CD1c-positive myeloid dendritic cell (primary cell): ENCODE results near the gene FEV.

ENCODE experiments used
- DNase-seq: peaks from one replicate; pipeline ENCODE4 v3.0.0-alpha.2; 2016; ENCODE audit errors: extremely low spot score

The FEV gene

DNA sequence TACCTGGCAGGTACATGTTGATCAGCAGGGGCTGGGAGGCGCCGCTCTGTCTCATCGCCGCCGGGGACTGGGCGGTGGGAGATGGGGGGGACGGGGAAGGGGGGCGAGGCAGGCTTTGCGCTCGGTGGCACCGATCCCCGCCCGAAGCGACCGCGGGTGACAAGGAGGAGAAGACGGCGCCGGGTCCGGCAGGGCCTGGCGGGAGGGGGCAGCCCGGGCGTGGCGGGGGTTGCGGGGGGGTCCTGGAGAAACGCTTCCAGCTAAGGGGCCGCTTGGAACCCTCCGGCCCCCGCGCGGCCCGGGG lies at the start of gene FEV:
TSS of gene FEV (minus strand) at position 164 of the 304 bp plus-strand sequence. CDS start at position 55, 109 bp downstream.
- no peak for DNase-seq

DNA sequence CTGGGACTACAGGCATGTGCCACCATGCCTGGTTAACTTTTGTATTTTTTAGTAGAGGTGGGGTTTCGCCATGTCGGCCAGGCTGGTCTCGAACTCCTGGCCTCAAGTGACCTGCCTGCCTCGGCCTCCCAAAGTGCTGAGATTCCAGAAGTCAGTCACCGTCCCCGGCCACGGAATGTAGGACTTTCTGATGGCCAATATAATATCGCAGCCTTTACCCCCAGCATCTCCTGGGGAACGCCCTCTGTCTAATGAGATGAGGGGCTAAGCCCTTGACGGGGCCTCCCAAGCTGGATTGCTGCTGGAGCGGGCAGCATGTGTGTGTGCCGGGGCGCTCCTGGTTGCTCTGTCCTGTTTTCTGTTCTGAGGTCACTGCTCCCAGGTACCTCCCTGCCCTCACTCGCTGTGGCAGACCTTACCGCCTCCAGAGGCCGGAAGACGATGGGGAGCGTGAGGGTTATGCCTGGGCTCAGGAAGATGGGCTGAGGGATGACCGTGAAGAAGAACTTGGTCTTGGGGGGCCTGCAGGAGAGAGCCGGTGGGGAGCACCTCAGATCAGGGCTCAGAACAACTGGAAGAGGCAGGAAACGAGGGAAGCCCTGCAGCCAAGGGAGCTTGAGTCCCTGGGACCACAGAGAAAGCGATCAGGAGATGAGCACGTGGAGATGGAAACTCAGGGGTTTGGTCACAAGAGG lies 47.2 kb upstream of the FEV start:
- DNase-seq: no peak

DNA sequence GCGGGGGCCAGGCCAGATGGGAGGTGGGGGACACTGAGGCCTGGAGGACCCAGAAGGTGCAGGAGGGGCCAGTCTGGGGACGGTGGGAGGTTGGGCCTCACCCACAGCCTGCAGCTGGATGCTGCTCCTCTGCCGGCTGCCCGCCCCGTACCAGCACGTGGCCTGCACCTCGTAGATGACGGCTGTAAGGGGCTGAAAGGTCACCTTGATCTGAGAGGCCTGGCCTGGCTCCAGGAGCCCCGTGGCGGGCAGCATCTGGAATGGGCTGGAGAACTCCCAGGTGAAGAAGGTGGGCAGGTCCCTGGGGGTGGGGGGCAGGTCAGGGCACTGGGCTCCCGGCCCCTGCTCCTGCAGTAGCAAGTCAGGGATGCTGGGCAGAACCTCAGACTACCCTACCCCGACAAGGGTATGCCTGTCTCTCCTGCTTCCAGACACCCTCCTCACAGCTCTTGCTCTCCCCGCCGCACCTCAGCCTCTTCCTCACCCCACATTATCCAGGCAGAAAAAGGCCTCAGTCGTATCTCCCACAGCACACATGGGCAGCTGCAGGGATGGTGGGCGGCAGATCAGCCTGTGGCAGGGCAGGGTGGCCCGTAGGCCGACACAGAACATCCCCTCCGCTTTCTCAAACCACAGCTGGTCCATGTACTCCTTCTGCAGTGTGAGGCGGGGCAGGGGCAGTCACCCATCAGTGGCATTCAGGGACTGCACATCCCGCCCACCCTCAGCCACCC lies 46.2 kb upstream of the FEV start:
- DNase-seq: no peak

DNA sequence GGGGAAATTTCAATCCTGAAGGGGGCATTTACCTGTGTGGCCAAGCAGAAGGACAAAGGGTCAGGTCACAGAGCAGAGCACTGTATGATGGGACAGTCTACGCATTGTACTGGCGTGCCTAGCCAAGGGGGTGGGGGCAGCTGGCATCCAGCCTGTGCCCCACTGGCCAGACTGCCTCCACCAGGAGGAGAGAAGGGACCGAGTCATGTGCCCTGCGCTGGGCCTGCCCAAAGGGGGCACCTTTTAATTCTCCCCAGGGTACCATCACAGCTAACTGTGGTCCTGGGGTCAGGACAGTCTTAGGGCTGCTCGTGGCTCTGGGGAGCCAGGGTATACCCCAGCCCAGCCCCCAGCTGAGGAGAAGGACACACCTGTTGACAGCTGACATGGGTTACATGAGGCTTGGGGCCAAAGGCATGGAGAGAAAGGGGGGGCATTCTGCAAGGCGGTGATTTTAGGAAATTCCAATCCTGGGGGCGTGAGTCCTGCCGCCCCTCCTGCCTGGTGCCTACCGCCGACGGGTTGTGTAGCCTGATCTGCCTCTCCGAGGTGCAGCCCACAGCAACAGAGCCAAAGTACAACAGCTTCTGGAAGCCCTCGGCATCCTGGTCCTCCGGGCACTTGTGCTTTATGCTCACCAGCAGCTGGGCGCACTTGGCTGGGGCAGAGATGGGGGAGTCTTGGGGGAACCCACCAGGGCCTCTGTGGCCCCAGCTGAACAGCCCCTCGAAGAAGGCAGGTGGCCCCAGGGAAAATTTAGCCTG lies 45.4 kb upstream of the FEV start:
- DNase-seq: no peak

DNA sequence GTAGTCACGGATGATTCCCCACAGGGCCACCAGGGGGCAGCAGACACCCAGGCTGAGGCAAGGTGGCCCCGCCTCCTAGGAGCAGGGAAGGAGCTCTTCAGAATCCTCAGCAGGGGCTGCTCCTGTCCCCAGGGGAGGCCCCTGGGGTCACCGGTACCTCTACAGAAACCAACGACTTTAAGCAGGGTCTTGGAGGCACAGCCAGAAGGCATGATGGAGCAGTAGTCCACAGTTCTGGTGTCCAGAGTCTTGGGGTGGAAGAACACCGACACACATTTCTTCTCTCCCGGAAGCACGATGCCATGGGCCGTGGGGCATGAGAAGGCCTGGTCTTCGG lies 44.8 kb upstream of the FEV start:
- peak; percentile 85 for DNase-seq

DNA sequence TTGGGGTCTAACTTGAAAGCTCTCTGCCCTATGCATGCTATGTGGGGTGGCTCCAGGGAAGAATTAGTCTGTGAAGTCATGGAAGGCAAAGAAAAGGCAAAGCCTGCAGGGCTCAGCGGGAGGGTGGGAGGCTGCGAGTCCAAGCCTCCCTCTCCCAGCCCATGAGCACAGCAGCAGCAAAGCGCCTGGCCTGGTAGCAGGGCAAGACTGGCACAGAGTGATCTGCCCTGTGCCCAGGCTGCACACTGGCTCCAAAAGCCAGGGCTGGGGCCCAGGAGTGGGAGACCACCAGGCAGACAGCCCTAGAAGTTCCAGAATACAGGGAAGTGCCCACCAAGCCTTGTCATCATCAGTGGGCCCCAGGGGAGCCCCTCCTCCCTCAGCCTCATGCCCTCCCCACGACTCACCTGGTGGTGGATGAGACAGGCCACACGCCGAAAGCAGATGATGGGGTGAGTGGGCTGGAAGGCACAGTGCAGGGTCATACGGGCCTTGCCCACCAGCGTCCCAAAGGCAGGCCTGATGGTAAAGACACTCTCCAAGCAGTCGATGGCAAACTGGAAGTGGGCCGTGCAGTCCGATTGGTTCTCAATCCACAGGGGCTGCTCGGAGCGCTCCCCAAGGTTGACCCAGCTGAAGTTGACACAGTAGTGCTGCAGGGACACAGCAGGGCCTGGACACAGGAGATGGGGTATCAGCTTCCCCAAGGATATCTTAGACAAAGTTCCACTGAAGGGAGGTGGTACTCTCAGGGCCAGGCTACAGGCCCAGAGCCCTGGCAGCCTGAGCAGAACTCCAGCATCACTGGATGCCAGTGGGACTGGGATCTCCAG lies 44.2 kb upstream of the FEV start:
- no peak for DNase-seq

DNA sequence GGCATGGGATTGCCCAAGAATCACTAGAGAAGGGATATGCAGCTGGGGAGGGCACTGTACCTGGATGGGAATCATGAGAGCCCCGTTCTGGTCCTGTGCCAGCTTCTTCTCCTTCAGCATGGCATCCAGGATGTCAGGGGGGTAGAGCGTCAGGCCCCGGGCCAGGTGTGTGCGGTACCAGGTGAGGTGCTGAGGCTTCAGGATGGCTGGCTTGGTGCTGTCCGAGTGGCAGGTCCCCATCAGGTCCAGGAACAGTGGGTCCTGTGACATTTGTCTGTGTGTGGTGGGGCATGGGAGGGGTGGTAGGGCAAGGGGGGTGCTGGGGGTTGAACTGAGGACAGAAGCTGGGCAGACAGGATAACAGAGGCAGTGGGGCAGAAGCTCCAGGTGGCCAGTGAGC lies 43.2 kb upstream of the FEV start:
- DNase-seq: no peak

DNA sequence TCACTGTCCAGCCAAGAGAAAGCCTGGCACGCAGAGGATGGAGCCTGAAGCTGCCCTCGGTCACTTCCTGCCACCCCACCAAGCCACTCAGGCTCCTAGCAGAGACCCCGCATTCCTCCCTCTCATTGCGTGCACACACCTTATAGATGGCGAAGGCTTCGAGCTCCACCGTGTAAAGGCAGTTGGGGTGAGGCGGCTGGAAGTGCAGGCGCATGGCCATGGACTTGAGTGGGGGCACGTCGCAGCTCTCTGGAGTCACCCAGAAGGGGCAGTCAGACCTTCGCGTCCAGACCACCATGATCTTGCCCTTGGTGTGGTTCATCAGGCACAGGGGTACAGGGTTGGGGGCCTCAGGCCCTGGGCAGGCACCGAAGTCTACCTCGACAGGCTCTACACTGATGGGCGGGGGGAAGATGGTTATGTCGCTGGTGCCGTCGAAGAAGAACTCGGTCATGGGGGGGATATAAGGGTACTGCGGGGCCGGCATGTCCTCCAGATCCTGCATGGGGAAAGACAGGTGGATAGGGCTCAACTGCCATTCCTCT lies 42.6 kb upstream of the FEV start:
- no peak for DNase-seq

DNA sequence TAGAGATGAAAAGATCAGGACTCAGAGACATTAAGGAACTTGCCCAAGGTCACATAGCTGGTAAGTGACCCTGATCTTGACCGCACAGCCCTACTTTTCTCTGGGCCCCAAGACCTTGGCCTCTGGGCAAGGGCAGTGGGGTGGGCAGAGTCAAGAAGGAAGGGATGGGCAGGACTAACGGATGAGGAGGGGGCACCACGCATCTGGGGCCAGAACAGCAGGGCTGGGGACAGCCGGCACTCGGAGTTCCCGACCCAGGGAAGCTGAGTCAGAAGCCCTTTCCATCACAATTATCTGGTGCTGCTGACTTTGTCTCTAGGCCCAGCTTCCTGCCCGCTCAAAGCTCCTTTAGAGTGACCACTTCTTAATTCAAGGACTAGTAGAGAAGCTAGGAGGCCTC lies 42.0 kb upstream of the FEV start:
- no peak for DNase-seq

DNA sequence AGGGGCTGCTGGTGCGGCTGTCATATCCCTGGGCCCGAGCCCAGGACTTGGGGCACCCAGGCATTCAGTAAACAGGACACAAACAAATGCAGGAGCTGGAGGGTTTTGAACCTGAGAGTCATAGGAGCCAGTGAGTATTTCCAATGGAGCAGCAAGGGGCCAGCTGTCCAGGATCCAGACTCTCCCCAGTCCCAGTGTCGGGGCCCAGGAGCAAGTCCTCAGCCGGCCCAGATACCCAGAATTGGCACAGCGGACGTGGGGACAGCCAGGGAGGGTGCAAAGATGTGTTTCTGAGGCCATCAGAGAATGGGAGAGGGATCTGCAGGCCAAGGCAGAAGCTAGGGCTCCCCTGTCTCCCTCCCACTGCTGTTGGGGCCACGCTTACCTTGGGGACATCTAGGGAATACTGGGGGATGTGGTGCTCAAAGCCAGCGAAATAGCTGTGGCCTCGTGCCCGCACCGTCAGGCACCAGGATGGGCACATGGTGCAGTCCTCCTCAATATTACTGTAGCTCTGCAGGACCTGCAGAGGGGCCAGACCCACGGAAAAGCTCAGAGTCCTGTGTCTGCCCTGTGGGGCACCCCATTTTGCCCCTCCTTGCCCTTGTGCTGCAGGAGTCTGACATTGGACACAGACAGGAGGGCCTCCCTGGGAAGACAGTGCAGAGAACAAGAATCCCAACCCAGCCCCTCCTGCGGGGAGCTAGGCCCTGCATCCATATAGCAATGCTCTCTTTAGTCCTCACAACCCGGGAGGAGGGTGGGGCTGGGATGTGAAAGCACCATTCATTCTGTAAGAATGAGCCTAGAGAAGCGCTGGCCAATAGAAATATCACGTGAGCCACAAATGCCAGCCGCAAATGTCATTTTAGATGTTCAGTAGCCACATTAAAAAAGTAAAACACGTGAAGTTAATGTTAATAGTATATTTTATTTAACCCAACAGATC lies 40.9 kb upstream of the FEV start:
- DNase-seq: no peak

DNA sequence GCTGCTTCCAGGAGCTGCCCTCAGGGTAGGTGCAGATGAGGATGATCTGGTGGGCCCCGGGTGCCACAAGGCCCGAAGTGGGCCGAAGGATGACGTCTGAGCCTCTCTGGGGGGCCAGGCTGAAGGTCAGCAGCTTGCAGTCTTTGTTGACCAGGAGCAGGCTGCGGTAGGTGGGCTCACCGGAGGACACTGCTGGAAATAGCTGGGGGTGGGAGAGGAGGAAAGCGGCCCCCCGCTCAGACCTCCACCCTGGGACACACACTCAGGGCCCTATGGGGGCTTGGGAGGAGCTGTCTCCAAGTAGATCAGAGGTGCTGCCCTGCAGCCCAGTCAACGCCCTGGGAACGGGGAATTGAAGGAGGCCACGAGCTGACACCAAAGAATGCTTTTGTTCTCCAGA lies 39.1 kb upstream of the FEV start:
- DNase-seq: no peak

DNA sequence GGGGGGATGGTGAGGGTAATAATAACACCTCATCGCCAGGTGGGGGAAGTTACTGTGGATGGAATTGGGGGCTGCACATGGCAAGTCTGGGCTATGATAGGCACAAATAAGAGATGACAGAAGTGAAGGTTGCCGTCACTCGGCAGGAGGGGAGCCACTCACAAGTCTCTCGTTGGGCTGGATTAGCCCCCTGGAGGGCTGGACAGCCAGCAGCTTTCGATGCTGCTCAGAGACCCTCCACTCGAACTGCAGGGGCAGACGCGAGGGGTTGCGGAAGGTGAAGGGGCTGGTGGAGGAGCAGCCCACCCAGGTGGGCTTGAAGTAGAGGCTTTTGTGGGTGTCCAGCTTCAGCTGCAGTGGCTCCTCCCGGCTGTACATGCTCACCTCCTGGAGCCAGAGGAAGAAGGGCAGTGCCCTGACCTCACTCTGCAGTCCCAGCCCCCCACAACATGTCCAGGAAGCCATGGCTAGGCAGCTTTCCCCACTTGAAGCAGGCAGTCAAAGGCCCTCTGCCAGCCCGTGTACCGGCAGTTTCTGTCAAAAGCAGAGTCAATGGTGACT lies 38.1 kb upstream of the FEV start:
- DNase-seq: no peak

DNA sequence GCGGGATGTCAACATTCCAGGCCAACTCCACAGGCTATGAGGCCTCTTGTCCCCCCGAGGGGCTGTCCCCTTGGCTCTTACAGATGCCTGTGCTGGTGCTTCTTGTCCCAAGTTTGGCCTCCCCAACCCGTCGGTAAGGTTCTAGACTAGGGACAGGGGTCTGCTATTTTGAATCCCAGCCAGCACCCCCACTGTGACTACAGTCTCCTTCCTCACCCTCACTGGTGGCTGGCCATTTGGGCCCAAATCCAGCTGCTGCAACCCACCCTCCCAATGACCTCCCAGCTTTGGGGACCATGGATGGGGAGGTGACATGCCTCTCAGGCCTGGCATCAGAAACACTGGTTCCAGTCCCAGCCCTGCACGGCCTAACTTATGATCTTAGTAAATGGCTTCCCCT lies 37.6 kb upstream of the FEV start:
- DNase-seq: no peak

DNA sequence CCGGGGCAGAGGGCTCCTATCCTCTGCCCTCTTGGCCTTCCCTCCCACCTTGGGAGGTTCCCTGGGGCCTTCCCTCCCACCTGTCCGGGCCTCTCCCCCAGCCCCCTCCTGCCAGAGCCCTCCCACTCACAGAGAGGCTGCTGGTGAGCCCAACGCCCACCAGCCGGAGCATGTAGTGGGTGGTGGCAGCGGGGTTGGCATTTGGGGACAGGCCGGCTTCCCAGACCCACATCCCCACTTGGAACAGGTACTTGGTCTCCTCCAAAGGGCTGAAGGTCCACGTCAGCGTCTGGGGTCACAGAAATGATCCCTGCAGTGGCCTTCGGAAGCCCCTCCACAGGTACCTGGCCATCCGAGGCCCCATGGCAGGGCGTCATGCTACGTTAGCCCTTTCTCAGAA lies 37.1 kb upstream of the FEV start:
- DNase-seq: no peak

DNA sequence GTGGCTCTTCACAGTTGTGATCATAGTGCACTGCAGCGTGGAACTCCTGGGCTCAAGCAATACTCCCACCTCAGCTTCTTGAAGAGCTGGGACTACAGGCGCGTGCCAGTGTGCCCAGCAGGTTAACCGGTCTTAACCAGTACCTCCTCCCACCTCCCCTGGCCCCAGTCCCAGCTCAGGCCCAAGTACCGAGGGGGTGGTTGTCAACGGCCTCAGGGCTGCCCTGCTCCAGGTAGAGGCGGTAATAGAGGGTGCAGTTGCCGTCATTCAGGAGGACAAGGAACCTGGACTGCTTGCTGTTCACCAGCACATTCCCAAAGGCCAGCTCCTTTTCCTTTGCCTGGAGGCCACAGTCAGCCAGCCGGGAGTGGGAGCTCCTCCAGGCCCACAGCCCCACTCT lies 36.6 kb upstream of the FEV start:
- no peak for DNase-seq

DNA sequence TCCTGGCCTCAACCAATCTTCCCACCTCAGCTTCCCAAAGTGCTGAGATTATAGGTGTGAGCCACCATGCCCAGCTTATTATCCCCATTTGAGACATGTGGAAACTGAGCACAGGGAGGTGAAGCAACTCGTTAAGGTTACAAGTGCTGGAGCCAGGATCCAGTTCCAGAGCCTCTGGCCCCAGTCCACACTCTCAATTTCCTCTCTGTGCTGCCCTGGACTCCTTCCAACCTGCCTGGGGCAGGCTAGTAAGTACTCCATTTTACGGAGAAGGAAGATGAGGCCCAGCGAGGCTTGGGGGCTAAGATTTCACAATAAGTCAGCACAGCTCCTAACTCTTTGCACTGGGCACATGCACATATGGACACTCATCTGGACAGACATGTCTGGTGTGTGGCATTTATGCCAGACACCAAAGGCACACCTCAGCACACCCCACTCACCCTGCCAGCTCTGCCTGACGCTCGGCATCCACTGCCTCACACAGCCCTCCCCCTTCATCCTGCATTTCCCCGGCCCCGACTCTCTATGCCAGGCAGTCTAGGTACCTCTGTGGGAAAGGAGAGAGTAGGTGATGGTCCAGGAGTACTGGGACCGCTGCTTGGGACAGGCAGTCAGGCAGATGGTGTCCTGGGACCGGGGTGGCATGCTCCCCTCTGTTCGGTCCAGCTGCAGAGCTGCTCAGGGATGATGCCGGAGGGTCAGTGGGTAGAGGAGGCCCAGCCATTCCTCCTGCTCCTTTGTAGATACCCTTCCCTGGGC lies 35.8 kb upstream of the FEV start:
- no peak for DNase-seq

DNA sequence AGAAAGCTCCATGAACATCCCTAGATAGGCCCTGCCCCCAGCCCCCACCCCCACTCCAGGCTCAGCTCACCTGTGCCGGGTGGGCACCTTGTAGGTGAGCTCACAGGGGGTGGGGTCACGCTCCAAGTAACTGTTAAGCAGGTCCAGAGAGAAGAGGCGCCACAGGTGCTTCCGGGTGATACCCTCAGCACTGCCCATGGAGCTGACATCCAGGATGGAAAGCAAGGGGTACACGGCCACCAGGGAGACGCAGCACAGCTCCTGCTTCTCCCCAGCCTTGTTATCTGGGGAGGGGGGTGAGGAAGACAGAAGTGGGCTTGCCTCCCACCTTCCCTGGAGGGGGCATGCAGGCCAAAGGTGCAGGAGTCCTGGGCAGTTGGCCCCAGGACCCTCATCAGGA lies 34.5 kb upstream of the FEV start:
- DNase-seq: no peak

DNA sequence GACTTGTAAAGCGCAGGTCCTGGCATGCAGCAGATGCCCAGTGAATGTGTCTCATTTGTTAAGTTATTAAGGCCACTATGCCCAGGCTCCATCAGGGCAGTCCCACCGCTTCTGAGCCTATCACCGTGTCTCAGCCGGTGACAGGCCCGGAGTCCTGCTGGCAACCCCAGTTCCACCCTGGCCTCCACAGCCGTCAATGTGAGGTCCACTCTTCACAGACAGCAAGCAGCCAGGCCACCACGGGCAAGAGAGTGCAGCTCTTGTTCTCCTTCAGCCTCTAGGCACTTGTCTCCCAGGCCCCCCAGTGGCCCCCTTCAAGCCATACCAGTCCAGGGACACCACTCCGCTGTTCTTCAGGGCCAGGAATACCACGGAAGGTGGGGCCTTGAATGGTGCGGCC lies 33.7 kb upstream of the FEV start:
- no peak for DNase-seq

DNA sequence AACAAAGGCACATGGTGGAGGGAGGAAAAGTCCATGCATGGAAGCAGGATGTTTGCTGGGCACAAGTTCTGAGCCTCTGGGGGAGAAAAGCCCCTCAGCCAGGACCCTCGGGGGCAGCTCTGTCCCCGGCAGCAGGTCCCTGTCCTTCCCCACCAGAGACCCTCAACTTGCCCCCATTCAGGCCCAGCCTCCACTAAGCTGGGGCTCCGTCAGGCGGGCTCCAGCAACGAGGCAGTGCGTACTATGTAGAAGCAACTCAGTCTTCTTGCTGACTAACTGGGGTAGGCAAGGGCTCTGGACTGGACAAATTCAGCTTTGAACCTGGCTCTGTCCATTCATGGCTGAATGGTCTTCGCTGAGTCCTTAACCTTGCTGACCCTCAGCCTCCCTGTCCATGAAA lies 33.3 kb upstream of the FEV start:
- no peak for DNase-seq
